Measurements from ENCODE around the gene LCLAT1. TPM values are rescaled to one million over a fixed set of nuclear protein-coding genes. Genes with fewer than 3 reads are reported as not detected.

Gene LCLAT1
- polyA plus RNA-seq, 1 of the 3 experiments (the other 2 are of a cell fraction), result 6.9 TPM

DNA sequence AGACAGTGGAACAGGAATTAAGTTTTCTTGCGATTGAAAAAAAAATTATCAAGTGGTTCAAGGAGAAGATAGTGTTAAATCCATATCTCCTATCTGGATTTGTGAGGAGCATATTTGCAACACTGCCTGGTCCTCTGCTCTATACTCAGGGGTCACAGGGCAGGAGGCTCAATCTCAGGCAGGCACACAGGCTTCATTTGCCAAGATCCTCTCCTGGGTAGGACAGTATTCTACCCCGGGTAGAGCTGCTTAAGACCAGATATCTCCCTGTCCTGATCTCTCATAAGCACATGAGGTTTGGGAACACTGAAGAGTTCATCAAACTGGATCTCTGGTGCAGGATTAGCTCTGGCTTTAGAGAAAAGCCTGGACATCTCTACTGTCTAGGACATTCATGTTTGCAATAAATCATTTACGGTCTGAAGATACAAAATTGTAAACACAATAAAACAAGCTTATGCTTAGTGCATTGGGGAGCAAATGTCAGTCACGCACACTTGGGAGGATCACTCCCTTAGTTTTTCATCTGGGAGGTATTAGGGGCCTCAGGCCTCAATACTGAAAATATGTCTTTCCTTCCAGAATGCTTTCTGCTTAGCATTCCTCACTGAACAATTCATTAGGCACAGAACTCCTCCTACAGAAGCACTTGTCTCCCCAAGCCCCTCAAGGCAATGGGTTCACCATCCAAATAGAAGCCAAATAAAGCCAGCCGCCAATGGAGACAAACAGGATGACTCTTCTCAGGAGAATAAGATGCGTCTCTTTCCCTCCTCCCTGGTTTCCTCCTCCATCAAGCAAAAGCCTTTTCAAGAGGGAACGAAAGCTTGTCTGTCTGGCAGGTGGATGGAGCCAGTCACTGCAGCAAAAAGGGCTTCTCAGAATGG is 34.1 kb upstream of the LCLAT1 start:
- Histone ChIP-seq H3K4me2 (no peak overlapping the region), H3K27ac (ENCODE audit: low read depth in 2 of 2, low read length in 1 of 2) (peak overlapping the region in 1 of 2 experiments; percentile 64; a peak in 2 of 4 replicates), H4K20me1 (ENCODE audit: insufficient read depth) (no peaks in the 10 kb centered on the region), H3K27me3 (ENCODE audit: insufficient read depth) (no peaks in the 10 kb centered on the region), H3K4me3 (ENCODE audit: low read depth in 2 of 2, low read length in 1 of 2) (no peak overlapping the region), H3K9me3 (no peaks in the 10 kb centered on the region), H3K4me1 (ENCODE audit: control insufficient read depth in 1 of 2, insufficient read depth in 2 of 2, low read depth in 1 of 2, low read length in 1 of 2) (peaks cover 21 to 24% of the 10 kb centered on the region in 2 experiments; a peak in 3 of 4 replicates), H3K79me2 (ENCODE audit: insufficient read depth) (no peaks in the 10 kb centered on the region), H3K9me2 (no peaks in the 10 kb centered on the region), H2AFZ (ENCODE audit: low read depth) (no peak overlapping the region), H3F3A (replicated peaks; ENCODE audit: insufficient read depth) (peaks cover 8% of the 10 kb centered on the region), H3K36me3 (replicated peaks in 1 of 2; ENCODE audit: control insufficient read depth in 1 of 2, insufficient read depth in 2 of 2, low read length in 1 of 2) (no peaks in the 10 kb centered on the region), H3K9ac (no peak overlapping the region)
- peak; percentile 41 for DNase-seq
- ChIA-PET POLR2A (interaction anchor here (0.7 to 2.1 kb wide), 3 partner anchors 9 to 182 kb away, joined by 3 to 19 read pairs (median 5); no protein-coding TSS in a partner anchor), CTCF (interaction anchor here (0.8 to 2.7 kb wide), 12 partner anchors 9 to 757 kb away, joined by 3 to 12 read pairs (median 3); no protein-coding TSS in a partner anchor)
- peak; percentile 2; the same call in 1 of the 2 replicates for TF ChIP-seq GATA2 (CRISPR knock-in tag; IDR thresholded peaks at IDR 0.05)
- TF ChIP-seq, protein P1, sequence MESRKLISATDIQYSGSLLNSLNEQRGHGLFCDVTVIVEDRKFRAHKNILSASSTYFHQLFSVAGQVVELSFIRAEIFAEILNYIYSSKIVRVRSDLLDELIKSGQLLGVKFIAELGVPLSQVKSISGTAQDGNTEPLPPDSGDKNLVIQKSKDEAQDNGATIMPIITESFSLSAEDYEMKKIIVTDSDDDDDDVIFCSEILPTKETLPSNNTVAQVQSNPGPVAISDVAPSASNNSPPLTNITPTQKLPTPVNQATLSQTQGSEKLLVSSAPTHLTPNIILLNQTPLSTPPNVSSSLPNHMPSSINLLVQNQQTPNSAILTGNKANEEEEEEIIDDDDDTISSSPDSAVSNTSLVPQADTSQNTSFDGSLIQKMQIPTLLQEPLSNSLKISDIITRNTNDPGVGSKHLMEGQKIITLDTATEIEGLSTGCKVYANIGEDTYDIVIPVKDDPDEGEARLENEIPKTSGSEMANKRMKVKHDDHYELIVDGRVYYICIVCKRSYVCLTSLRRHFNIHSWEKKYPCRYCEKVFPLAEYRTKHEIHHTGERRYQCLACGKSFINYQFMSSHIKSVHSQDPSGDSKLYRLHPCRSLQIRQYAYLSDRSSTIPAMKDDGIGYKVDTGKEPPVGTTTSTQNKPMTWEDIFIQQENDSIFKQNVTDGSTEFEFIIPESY (IDR thresholded peaks at IDR 0.05; ENCODE audit: borderline replicate concordance, low read depth), result no peak
- 70% methylated on average over 7 of the region's 7 CpGs for WGBS (ENCODE audit: low lambda C conversion rate)

DNA sequence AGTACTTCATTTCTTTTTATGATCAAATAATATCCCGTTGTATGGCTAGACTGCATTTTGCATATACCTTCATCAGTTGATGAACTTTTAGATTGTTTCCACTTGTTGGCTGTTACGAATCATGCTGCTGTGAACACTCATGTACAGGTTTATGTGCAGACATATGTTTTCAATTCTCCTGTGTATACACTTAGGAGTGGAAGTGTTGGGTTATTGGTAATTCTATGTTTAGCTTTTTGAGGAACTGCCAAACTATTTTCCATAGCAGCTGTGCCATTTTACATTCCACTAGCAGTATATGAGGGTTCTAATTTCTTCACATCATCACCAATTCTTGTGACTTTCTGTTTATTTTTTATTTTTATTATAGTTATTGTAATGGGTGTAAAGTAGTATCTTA is 32.1 kb upstream of the LCLAT1 start:
- no peaks in the 10 kb centered on the region for H3K36me3 ChIP-seq (replicated peaks in 1 of 2; ENCODE audit: control insufficient read depth in 1 of 2, insufficient read depth in 2 of 2, low read length in 1 of 2)
- no peaks in the 10 kb centered on the region for H4K20me1 ChIP-seq (ENCODE audit: insufficient read depth)
- H3K4me1 ChIP-seq (ENCODE audit: control insufficient read depth in 1 of 2, insufficient read depth in 2 of 2, low read depth in 1 of 2, low read length in 1 of 2), result peaks cover 14 to 16% of the 10 kb centered on the region in 2 experiments; a peak in 3 of 4 replicates
- no peak overlapping the region for H3K27ac ChIP-seq (ENCODE audit: low read depth in 2 of 2, low read length in 1 of 2)
- H3K4me2 ChIP-seq, result no peak overlapping the region
- WGBS (ENCODE audit: low lambda C conversion rate), result 90% methylated on average over 2 of the region's 2 CpGs
- TF ChIP-seq TAF1 (IDR thresholded peaks at IDR 0.05; ENCODE audit: borderline replicate concordance, low read depth, low read length), result no peak
- TF ChIP-seq TEAD4 (IDR thresholded peaks at IDR 0.05; ENCODE audit: borderline replicate concordance, insufficient read depth), result no peak
- TF ChIP-seq GATA2 (CRISPR knock-in tag; IDR thresholded peaks at IDR 0.05), result no peak
- no peak for TF ChIP-seq GABPA (IDR thresholded peaks at IDR 0.05; ENCODE audit: low read depth)
- TF ChIP-seq SMC3 (IDR thresholded peaks at IDR 0.05; ENCODE audit: low read depth, low read length), result no peak
- no peak for TF ChIP-seq EP300 (IDR thresholded peaks at IDR 0.05; ENCODE audit: borderline replicate concordance in 1 of 2, low read depth in 1 of 2, low read length in 1 of 2)
- TF ChIP-seq, protein P2, sequence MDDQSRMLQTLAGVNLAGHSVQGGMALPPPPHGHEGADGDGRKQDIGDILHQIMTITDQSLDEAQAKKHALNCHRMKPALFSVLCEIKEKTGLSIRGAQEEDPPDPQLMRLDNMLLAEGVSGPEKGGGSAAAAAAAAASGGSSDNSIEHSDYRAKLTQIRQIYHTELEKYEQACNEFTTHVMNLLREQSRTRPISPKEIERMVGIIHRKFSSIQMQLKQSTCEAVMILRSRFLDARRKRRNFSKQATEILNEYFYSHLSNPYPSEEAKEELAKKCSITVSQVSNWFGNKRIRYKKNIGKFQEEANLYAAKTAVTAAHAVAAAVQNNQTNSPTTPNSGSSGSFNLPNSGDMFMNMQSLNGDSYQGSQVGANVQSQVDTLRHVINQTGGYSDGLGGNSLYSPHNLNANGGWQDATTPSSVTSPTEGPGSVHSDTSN (IDR thresholded peaks at IDR 0.05), result no peak
- TF ChIP-seq NRF1 (IDR thresholded peaks at IDR 0.05; ENCODE audit: low read depth, low read length), result no peak
- H3K9me2 ChIP-seq, result no peaks in the 10 kb centered on the region
- no peak overlapping the region for H2AFZ ChIP-seq (ENCODE audit: low read depth)
- H3K9ac ChIP-seq, result no peak overlapping the region
- no peaks in the 10 kb centered on the region for H3K9me3 ChIP-seq
- H3K4me3 ChIP-seq (ENCODE audit: low read depth in 2 of 2, low read length in 1 of 2), result no peak overlapping the region
- no peaks in the 10 kb centered on the region for H3K79me2 ChIP-seq (ENCODE audit: insufficient read depth)
- CTCF ChIA-PET, result interaction anchor here (1.8 kb wide), 1 partner anchor 206 kb away, joined by 5 read pairs; no protein-coding TSS in a partner anchor
- H3K27me3 ChIP-seq (ENCODE audit: insufficient read depth), result no peaks in the 10 kb centered on the region
- POLR2A ChIA-PET, result no interaction called here
- DNase-seq, result no peak
- peaks cover 4% of the 10 kb centered on the region for H3F3A ChIP-seq (replicated peaks; ENCODE audit: insufficient read depth)
